Mononuclear cell (primary cell): ENCODE data around the gene MSANTD2. TPM values are rescaled to one million over a fixed set of nuclear protein-coding genes. Genes with fewer than 3 reads are reported as not detected.

ENCODE experiments used
- H3K27me3 ChIP-seq: 2 replicates; pipeline ENCODE4 v1.6.0; 2011; ENCODE audit warnings: low read length, control low read depth; ENCODE audit not compliant: insufficient read depth
- H3K4me1 ChIP-seq: 2 replicates; pipeline ENCODE4 v1.5.1; 2011; ENCODE audit warnings: mild to moderate bottlenecking, low read length, control low read depth; ENCODE audit not compliant: insufficient read depth
- H3K4me3 ChIP-seq: 2 replicates; pipeline ENCODE4 v1.5.1; 2011; ENCODE audit warnings: mild to moderate bottlenecking, low read length, moderate library complexity
- H3K9me3 ChIP-seq: 2 replicates; pipeline ENCODE4 v1.5.1; 2011; ENCODE audit warnings: low read depth, mild to moderate bottlenecking, control low read depth, low read length
- total RNA-seq: library from RNA; depleted of rRNA; stranded (reverse); fragments of >200 nt; gene quantifications from one replicate; pipeline ENCODE4 v1.2.3, GENCODE V29; 2012

MSANTD2 gene
- total RNA-seq, 1 donor: 3.6 TPM

- Histone ChIP-seq H3K9me3 (no peaks in the 10 kb centered on the region), H3K27me3 (peaks cover 19% of the 10 kb centered on the region)
These were observed 32.4 kb upstream of the MSANTD2 start for GRCh38 chr11:124832571-124832970.

GRCh38 chr11:124831897-124832296 is 31.7 kb upstream of the MSANTD2 start:
- Histone ChIP-seq H3K4me1 (peaks cover 7% of the 10 kb centered on the region), H3K9me3 (no peaks in the 10 kb centered on the region), H3K4me3 (no peak overlapping the region), H3K27me3 (peaks cover 13% of the 10 kb centered on the region)

More at GRCh38 chr11:124832571-124832970, 32.4 kb upstream of the MSANTD2 start:
- H3K4me1 ChIP-seq: peaks cover 7% of the 10 kb centered on the region
- H3K4me3 ChIP-seq: no peak overlapping the region

- Histone ChIP-seq H3K4me3 (no peak overlapping the region), H3K4me1 (no peaks in the 10 kb centered on the region), H3K9me3 (no peaks in the 10 kb centered on the region), H3K27me3 (peaks cover 7% of the 10 kb centered on the region)
These were observed 30.5 kb upstream of the MSANTD2 start for GRCh38 chr11:124830749-124831148.

- H3K9me3 ChIP-seq: no peaks in the 10 kb centered on the region
- H3K4me3 ChIP-seq: no peak overlapping the region
- H3K27me3 ChIP-seq: peaks cover 10% of the 10 kb centered on the region
- H3K4me1 ChIP-seq: no peaks in the 10 kb centered on the region
These were observed 29.8 kb upstream of the MSANTD2 start for GRCh38 chr11:124829986-124830385.

GRCh38 chr11:124825876-124826275 is 25.7 kb upstream of the MSANTD2 start:
- Histone ChIP-seq H3K4me3 (no peak overlapping the region), H3K4me1 (no peaks in the 10 kb centered on the region), H3K9me3 (no peaks in the 10 kb centered on the region), H3K27me3 (peaks cover 15% of the 10 kb centered on the region)

GRCh38 chr11:124823512-124824376 is 23.5 kb upstream of the MSANTD2 start:
- Histone ChIP-seq H3K9me3 (no peaks in the 10 kb centered on the region), H3K4me3 (no peak overlapping the region), H3K4me1 (no peaks in the 10 kb centered on the region), H3K27me3 (peaks cover 21% of the 10 kb centered on the region)

GRCh38 chr11:124821995-124822730 is 22.0 kb upstream of the MSANTD2 start:
- H3K9me3 ChIP-seq: no peaks in the 10 kb centered on the region
- no peaks in the 10 kb centered on the region for H3K4me1 ChIP-seq
- H3K4me3 ChIP-seq: no peak overlapping the region
- peaks cover 27% of the 10 kb centered on the region for H3K27me3 ChIP-seq

- Histone ChIP-seq H3K4me3 (no peak overlapping the region), H3K27me3 (peaks cover 25% of the 10 kb centered on the region), H3K4me1 (no peaks in the 10 kb centered on the region), H3K9me3 (no peaks in the 10 kb centered on the region)
These were observed 16.8 kb upstream of the MSANTD2 start for GRCh38 chr11:124817036-124817435.

- no peaks in the 10 kb centered on the region for H3K9me3 ChIP-seq
- no peak overlapping the region for H3K4me3 ChIP-seq
- no peaks in the 10 kb centered on the region for H3K4me1 ChIP-seq
- H3K27me3 ChIP-seq: peaks cover 15% of the 10 kb centered on the region
These were observed 14.5 kb upstream of the MSANTD2 start for GRCh38 chr11:124814739-124815138.

GRCh38 chr11:124812876-124813275 is 12.7 kb upstream of the MSANTD2 start:
- H3K9me3 ChIP-seq: no peaks in the 10 kb centered on the region
- no peak overlapping the region for H3K4me3 ChIP-seq
- H3K27me3 ChIP-seq: peaks cover 15% of the 10 kb centered on the region
- no peaks in the 10 kb centered on the region for H3K4me1 ChIP-seq

- Histone ChIP-seq H3K9me3 (no peaks in the 10 kb centered on the region), H3K4me1 (no peaks in the 10 kb centered on the region)
These were observed 11.4 kb upstream of the MSANTD2 start for GRCh38 chr11:124811399-124812125.

GRCh38 chr11:124807660-124808270 is 7.6 kb upstream of the MSANTD2 start:
- Histone ChIP-seq H3K27me3 (peaks cover 4% of the 10 kb centered on the region), H3K4me3 (no peak overlapping the region), H3K4me1 (no peaks in the 10 kb centered on the region), H3K9me3 (no peaks in the 10 kb centered on the region)

More at GRCh38 chr11:124811399-124812125, 11.4 kb upstream of the MSANTD2 start:
- Histone ChIP-seq H3K4me3 (no peak overlapping the region), H3K27me3 (peaks cover 13% of the 10 kb centered on the region)

GRCh38 chr11:124807201-124807600 is 7.0 kb upstream of the MSANTD2 start:
- peaks cover 4% of the 10 kb centered on the region for H3K27me3 ChIP-seq
- no peaks in the 10 kb centered on the region for H3K9me3 ChIP-seq
- H3K4me1 ChIP-seq: no peaks in the 10 kb centered on the region
- no peak overlapping the region for H3K4me3 ChIP-seq

- Histone ChIP-seq H3K4me3 (no peak overlapping the region), H3K9me3 (no peaks in the 10 kb centered on the region), H3K27me3 (peaks cover 4% of the 10 kb centered on the region), H3K4me1 (peaks cover 6% of the 10 kb centered on the region)
These were observed 4.7 kb upstream of the MSANTD2 start for GRCh38 chr11:124804884-124805283.
